Head of caudate nucleus (tissue), 42 donors: Measurements from ENCODE around the gene BRINP3.

ENCODE experiments used
- DNase-seq, 42 donors: peaks; one replicate each; pipeline versions ENCODE4 v3.0.0 to v3.0.0-alpha.2; 2020 to 2021; ENCODE audit warnings: mixed read lengths in 7 of 42
- intact Hi-C: fragments of 100-400 bp; cut with DNase I; formaldehyde crosslinking; loops from one replicate; pipeline ENCODE4 v1.15.0; 2022

Gene BRINP3

DNA sequence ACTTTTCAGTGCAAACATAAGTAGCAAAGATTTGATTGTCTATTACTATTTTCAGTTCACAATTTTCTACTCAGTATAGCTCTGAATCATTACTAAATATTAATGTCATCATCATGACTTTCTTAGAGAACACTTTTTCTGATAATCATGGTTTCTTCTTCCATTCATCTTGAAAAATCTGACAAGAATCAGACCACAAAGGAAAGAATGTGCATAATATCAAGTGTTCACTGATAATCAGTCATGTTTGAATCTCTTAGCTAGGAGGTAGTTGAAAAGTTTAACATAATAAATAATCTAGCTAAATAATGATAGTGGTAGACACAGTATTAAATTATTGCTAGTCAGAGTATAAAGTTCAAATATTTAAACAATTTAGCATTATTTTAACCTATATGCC lies 133.2 kb downstream of the BRINP3 start:
- intact Hi-C loops, result no loop called here
- no peak for DNase-seq

DNA sequence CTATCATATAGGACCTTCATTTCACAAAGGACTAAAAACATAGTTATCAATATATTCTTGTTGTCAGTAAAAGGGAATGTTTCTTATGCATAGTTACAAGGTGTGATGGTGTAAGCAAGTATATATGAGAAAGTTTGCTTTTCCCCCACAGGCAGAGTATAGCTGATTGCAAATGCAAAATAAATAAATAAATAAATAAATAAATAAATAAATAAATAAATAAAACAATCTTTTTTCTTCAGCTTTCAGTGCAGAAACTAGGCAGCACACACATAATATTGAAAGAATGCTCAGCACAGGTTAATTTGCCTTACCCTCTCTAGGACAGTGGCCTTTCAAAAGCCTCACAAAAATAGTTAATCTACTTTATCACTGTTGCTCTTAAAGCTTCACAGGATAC lies 138.8 kb downstream of the BRINP3 start:
- intact Hi-C loops, result no loop called here
- no peak for DNase-seq

DNA sequence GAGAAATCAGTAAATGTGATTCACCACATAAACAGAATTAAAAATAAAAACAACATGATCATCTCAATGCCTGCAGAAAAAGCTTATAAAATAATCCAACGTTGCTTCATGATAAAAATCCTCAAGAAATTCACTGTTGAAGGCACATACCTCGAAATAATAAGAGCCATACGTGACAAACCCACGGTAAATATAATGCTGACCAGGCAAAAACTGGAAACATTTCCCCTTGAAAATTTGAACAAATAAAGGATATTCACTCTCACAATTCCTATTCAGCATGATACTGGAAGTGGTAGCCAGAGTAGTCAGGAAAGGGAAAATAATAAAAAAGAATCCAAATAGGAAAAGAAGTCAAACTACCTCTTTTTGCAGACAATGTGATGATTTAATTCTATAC lies 148.8 kb downstream of the BRINP3 start:
- DNase-seq, result no peak
- intact Hi-C loops, result no loop called here

DNA sequence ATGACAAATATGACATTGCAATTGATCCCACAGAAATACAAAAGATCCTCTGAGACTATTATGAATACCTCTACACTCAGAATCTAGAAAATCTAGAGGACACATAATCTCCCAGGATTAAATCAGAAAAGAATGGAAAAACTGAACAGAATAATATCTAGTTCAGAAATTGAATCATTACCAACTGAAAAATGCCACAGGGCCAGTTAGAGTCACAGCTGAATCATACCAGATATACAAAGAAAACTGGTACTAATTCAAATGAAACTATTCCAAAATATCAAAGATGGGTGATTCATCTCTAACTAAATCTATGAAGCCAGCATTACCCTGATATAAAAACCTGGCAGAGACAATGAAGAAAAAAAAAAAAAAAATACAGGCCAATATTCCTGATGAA lies 149.3 kb downstream of the BRINP3 start:
- no peak for DNase-seq
- intact Hi-C loops, result no loop called here

DNA sequence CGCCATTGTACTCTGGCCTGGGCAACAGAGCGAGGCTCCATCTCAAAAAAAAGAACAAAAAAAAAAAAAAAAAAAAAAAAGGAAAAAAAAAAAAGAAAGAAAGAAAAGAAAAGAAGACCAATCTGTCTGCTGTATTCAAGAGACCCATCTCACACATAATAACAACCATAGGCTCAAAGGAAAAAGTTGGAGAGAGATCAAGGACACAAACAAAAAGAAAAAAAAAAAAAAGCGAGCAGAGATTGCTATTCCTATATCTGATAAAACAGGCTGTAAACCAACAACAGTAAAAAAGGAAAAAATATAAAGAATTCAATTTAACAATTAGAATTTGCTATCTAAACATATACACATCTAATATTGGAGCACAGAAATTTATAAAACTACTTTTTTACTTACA lies 150.4 kb downstream of the BRINP3 start:
- DNase-seq, result no peak
- intact Hi-C loops, result no loop called here

DNA sequence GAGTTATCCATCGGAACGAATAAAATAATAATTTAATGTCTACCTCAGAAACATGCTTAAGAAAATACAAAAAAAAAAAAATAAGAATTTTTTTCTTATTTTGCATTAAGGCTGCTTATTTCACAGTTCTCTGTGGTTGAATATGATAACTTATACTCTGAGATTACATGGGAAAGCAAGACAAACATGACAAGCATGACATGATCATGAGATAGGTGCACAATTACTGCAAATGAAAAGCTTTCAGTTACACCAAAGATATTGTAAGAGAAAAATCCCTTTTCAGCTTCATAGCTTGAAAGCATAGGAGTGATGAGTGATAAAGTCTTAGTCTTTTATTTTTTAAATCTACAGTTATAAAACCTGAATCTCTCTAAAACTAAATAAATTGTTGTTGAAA lies 154.1 kb downstream of the BRINP3 start:
- intact Hi-C loops, result no loop called here
- DNase-seq, result no peak

DNA sequence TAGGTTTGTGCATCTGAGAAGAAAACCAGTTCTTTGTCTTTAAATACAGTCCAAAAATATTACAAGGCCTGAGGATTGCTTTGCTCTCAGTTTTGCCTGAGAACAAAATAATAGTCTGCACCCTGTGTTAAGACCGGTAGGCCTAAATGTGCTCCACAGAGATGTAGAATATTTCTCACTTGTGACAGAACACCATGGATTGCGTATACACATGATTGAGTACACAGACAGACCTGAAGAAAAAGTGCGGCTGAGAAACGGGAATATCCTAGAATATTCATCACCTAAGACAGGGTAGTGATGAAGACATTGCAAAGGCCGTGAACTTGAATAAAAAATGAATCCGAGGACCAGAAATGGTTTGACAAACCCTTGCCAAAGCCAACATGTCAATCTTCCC lies 155.4 kb downstream of the BRINP3 start:
- intact Hi-C loops, result no loop called here
- no peak for DNase-seq

DNA sequence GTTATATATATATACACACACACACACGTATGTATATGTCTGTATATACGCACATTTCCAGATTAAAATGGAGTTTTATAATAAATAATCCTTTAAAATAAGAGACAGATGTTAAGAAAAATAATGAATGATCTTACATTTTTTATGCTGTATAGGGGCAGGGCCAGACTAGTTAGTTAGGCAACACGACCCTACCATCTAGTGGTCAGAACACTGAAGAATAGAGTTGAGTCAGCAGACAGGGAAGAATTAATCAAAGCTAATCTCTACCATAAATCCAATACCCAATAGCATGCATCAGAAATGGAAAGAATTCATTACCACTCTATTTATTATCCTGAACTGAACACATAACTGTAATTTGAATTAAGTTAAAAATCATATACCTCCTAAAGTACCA lies 156.7 kb downstream of the BRINP3 start:
- intact Hi-C loops, result no loop called here
- DNase-seq, result peak in 3 of 42 donors; percentile 5 to 15 (median 13)

DNA sequence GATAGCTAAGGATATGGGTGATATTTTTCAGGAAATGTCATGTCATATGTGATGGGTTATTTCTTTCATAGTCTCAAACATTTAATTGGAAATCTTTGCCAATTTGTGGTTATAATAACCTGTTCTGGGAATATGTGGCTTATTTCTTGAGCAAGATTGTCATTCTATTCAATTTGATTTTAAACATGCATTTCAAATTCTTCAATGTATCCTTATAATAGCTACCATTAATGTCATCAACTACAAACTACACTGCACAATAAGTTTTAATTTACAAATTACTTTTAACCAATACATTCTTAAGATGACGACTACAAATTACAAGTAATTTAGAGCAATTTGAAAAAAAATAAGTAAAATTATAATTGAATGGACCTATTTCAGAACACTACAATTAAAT lies 164.9 kb downstream of the BRINP3 start:
- intact Hi-C loops, result no loop called here

DNA sequence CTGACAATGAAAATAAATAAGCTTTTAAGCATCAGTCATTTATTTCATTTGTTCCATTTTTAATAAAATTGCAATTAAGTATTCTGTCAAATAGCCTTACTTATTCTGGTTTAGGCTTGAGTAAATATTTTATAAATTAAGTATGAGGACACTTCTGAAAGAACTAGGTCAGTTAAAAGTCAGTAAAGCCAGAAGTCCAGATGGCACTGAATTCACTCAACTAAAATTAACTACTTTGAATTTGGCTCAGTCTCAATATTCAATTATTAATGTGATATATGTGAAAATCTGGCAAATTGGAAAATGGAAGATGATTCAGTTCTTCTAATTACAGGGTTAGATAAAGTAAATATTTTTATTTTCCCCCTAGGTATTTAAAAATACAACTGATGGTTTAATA lies 174.2 kb downstream of the BRINP3 start:
- no peak for DNase-seq
- intact Hi-C loops, result no loop called here

More for the DNA sequence above, 164.9 kb downstream of the BRINP3 start:
- DNase-seq, result no peak

DNA sequence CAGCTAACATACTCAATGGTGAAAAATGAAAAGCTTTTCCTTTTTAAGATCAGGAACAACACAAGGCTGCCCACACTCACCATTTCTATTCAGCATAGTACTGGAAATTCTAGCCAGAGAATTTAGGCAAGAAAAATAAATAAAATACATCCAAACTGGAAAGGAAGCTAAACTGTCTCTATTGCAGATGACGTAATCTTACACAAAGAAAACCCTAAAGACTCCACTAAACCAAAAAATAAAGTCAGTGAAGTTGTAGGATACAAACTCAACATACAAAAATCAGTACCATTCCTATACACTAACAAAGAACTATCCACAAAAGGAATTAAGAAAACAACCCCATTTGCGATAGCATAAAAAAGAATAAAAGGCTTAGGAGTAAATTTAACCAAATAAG lies 181.2 kb downstream of the BRINP3 start:
- intact Hi-C loops, result no loop called here
- no peak for DNase-seq

DNA sequence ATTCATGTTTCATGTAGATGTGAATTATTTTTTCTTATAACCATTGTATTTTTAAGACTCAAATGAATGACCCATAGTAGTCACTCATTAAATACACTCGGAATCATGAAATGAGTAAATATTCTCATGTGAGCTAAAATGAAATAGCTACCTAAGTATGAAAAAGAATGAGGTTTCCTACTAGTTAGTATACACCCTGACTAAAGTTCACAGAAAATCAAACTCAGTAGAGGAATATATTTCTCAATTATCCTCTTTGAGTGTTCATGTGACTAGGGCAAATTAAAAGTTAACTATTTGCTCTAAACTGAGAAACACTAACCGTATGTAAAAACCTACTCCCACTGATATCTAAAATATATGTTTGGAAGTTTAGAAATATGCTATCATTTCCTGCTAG lies 187.8 kb downstream of the BRINP3 start:
- intact Hi-C loops, result no loop called here
- no peak for DNase-seq

DNA sequence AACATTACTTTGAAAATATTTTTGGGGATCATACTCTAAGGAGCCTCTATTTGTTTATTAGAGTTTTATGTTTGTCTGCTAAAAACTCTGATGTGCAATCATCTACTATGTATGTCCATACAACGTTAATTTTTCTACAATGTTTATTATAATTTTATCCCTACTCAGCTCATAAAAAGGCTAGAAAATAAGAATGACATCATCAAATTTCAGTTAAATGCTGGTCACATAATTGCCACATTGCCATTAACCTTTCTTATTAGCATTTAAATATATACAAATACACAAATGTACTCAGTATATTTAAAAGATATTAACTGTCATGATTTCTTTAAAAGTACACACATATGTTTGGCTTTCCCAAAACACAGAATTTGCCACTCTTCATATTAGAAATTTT lies 191.6 kb downstream of the BRINP3 start:
- no peak for DNase-seq
- intact Hi-C loops, result no loop called here

DNA sequence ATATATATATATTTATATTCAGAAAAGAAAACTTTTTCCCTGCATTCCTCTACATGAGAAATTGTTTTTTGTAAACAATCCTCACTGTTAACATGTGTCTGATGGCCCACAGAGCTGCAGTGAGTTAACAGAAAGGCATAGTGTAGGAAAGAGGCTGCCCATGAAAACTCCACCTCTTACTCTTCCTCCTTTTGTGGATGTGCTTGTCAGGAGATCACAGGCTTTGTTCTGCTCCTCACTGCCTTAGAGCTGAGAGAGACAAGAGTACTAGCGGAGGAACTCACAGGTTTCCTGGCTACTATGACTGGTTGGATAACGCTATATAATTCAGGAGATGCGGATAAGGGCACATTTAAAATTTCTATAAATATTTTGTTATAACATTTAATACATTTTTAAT lies 200.6 kb downstream of the BRINP3 start:
- DNase-seq, result no peak
- intact Hi-C loops, result no loop called here

DNA sequence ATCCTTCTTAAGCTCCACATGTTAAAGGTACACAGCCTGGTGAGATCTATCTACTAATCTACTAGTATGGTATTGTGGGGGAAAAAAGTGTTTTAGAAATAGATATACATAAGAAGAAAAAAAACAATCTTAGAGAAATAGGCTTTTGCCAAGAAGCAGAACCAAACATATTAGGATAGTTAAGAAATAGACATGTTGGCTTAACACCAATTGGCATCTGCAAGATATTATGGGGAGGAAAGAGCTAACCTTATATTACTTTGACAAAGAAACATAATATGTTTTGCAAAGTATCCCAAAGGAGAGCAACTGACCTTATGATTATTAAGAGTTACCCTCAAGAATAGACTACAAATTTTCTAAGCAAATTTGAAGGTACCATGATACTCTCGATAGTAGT lies 202.9 kb downstream of the BRINP3 start:
- intact Hi-C loops, result no loop called here
- no peak for DNase-seq

DNA sequence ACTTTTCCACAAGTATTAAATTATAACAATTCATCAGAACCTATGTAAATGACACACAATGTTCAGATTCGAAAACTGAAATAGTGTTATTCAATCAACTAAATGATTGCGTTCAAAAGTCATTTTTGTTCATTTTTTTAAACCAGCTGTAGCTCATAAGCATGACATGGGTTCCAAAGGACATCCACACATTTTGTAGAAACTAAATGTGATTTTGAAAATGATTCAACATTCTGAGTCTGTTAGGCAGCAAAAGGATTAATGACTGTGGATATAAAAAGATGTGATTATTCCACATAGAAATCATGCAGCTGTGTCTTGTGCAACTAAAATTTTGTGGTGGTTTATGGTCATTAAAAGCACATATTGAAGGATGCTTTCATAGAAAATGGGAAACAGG lies 204.5 kb downstream of the BRINP3 start:
- intact Hi-C loops, result no loop called here
- DNase-seq, result no peak

DNA sequence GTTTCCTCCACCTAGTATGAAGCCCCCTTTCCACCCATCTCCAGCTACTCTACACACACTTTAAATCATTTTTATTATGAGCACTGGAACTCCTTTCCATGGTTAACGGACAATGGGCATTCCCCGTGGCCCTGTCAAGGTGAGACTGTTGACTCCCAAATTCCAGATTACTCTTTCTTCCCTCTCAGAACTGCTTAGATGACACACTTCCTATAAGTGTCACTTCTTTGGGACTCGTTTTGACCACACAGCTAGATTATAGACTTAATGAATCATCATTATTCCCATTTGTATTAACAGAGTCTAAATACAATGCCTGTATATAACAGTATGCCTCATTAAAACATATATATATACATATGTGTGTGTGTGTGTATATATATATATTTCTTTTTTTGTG lies 215.1 kb downstream of the BRINP3 start:
- intact Hi-C loops, result no loop called here
- no peak for DNase-seq

DNA sequence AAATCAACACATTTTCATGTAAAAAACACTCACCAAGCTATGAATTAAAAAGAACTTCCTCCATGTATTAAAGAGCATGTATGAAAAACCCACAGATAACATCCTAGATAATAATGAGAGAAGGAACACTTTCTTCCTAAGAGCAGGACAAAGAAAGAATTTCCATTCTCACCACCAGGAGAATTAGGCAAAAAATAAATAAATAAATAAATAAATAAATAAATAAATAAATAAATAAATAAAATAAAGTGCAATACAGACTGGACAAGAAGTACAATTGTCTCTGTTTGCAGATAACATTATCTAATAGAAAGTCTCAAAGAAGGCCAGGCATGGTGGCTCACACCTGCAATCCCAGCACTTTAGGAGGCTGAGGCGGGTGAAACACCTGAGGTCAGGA lies 218.2 kb downstream of the BRINP3 start:
- DNase-seq, result no peak
- intact Hi-C loops, result no loop called here

DNA sequence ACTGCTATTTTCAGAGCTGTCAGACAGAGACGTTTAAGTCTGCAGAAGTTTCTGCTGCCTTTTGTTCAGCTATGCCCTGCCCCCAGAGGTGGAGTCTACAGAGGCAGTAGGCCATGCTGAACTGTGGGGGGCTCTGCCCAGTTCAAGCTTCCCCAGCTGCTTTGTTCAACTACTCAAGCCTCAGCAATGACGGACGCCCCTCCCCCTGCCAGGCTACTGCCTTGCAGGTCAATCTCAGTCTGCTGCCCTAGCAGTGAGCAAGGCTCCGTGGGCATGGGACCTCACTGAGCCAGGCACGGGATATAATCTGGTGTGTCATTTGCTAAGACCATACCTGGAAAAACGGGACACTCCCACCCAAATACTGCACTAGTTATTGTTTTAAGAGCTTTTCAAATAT lies 219.7 kb downstream of the BRINP3 start:
- DNase-seq, result no peak
- intact Hi-C loops, result no loop called here

DNA sequence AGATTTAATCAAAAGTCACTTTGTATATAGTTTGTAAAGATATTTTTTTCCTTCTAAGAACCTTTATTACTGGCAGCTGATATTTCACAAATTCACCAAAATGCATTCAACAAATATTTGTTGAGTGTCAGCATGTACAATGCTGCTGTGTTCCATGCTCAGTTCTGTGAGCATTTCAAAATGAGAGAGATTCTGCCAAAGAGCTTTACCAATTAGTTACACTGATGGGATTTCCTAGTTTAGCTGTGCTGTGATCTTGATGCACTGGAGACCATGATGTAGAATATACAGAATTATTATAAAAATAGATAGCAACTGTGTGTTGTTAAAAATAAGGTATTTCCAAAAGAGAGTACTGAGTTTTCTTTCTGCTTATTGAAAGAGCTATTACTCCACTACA lies 225.6 kb downstream of the BRINP3 start:
- intact Hi-C loops, result no loop called here
- no peak for DNase-seq

DNA sequence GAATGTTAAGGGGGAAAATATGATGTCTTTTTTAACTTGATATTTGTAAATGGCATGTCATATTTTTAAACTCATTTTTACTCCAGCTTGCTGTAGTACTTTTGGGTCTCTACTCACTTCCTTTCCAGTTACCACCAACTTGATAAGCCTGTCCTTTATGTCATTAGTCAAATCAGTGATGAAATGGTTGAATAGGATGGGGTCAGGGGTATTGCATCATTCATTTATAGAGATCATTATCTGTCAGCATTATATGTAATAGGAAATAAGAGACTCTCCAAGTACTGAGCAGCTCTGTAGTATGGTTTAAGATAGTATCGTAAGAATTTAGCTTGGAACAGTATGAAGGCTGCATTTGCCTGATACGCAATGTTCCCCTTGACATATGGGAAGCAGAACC lies 227.3 kb downstream of the BRINP3 start:
- intact Hi-C loops, result no loop called here
- no peak for DNase-seq

DNA sequence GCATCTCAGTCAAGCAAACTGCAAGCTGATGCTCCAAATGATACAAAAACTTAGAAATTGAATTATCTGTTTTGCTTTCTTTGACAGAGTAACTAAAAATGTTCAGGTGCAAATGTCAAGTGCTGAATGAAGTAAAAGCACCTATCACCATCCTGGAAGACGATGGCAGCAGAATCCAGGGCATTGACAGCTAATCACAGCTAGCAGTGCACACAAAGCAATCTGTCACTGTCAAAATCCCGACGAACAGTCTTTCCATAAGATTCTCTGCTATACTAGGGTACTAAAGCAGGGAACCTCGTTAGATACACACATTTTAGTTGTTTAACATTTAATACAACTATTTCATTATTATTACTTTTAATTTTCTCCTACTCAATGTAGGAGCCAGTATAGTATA lies 233.3 kb downstream of the BRINP3 start:
- intact Hi-C loops, result no loop called here
- DNase-seq, result peak in 4 of 42 donors; percentile 9 to 35 (median 14)

DNA sequence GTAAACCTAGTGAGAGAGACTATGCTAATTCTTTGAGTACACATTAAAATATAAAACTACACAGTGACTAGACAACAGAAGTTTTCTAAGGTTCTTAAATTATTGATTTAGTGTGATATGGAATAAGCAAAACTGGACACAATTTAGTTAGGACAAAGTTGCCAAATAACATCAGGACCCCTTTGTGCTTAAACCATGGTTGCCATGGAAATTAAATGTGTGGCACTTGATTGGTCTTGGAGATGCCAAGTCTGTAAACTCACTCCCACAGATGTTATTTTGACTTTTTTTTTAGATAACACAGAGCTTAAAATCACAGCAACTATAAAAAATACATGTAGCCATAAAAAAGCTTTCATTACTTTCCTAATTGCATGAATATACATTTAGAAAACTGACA lies 234.6 kb downstream of the BRINP3 start:
- intact Hi-C loops, result no loop called here
- DNase-seq, result no peak
